ENCODE data around the gene P3H2. TPM values are rescaled to one million over a fixed set of nuclear protein-coding genes. Genes with fewer than 3 reads are reported as not detected.

P3H2 gene
- total and polyA plus RNA-seq, 2 of the 4 experiments (the other 2 are of a cell fraction) = 54.7 to 64.3 TPM

DNA sequence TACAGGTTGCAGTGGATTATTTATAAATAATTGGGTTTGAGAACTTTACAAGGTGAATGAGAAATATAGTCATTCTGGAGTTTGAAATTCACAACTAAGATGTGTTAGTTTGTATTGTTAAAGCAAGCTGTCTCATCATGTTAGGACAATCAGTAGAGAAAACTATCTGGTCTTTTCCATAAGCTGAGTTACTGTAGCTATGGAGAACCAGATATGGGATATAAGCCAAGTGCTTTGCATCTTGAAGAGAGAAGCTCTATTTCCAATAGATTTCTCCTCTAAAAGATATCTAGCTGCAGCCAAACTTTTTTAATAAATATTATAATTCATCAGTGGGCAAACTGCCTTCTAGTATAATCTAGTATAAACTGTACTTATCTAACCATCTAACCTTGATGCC is 11.3 kb downstream of the P3H2 start:
- H3K4me3 ChIP-seq (ENCODE audit: insufficient read depth, low read depth, low read length) = no peak overlapping the region
- no peaks in the 10 kb centered on the region for H3K36me3 ChIP-seq (ENCODE audit: control insufficient read depth, insufficient read depth, low read length)
- no peak overlapping the region for H3K18ac ChIP-seq (ENCODE audit: low read depth, low read length)
- no peaks in the 10 kb centered on the region; the same call in 1 of the 2 replicates for H4K20me1 ChIP-seq (ENCODE audit: insufficient read depth, low read length)
- peaks cover 2% of the 10 kb centered on the region; the same call in 1 of the 2 replicates for H3K4me1 ChIP-seq (ENCODE audit: control insufficient read depth, insufficient read depth, low read length)
- H3K27me3 ChIP-seq (ENCODE audit: control insufficient read depth, insufficient read depth, low read length) = no peaks in the 10 kb centered on the region
- TF ChIP-seq FOS (IDR thresholded peaks at IDR 0.05; ENCODE audit: low read depth, low read length) = no peak
- no peak for TF ChIP-seq USF2 (IDR thresholded peaks at IDR 0.05; ENCODE audit: low read depth, low read length)
- TF ChIP-seq, protein P1, sequence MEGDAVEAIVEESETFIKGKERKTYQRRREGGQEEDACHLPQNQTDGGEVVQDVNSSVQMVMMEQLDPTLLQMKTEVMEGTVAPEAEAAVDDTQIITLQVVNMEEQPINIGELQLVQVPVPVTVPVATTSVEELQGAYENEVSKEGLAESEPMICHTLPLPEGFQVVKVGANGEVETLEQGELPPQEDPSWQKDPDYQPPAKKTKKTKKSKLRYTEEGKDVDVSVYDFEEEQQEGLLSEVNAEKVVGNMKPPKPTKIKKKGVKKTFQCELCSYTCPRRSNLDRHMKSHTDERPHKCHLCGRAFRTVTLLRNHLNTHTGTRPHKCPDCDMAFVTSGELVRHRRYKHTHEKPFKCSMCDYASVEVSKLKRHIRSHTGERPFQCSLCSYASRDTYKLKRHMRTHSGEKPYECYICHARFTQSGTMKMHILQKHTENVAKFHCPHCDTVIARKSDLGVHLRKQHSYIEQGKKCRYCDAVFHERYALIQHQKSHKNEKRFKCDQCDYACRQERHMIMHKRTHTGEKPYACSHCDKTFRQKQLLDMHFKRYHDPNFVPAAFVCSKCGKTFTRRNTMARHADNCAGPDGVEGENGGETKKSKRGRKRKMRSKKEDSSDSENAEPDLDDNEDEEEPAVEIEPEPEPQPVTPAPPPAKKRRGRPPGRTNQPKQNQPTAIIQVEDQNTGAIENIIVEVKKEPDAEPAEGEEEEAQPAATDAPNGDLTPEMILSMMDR (conservative IDR thresholded peaks at IDR 0.05; ENCODE audit: low read depth, low read length) = no peak
- peaks cover 14 to 43% of the 10 kb centered on the region in 2 experiments for H3K79me1 ChIP-seq (ENCODE audit: low read depth in 1 of 2, low read length in 2 of 2)
- H3K23ac ChIP-seq (ENCODE audit: low read depth, low read length) = 0 out of 2 replicates have a peak overlapping the region, but pooled peaks have one; percentile 3
- H2AK9ac ChIP-seq (replicated peaks; ENCODE audit: low read depth, low read length, poor library complexity) = no peak overlapping the region
- in situ Hi-C loops (cut with MboI; ENCODE audit: low sequenced_read_pairs) (no loop called here), intact Hi-C loops (cut with micrococcal nuclease) (no loop called here), dilution Hi-C loops (cut with HindIII; ENCODE audit: low sequenced_read_pairs, unreplicated experiment) (no loop called here)
- no peak overlapping the region for H2AK5ac ChIP-seq (ENCODE audit: low read depth, low read length)
- H3K14ac ChIP-seq (replicated peaks; ENCODE audit: low read depth, low read length) = no peak overlapping the region
- H4K91ac ChIP-seq (ENCODE audit: insufficient read depth, low read depth, low read length) = no peak overlapping the region
- no peaks in the 10 kb centered on the region for H3K9me3 ChIP-seq (ENCODE audit: control insufficient read depth, insufficient read depth, low read length)
- H2AFZ ChIP-seq (replicated peaks; ENCODE audit: low read length, poor library complexity) = no peak overlapping the region
- POLR2A ChIA-PET (ENCODE audit: unreplicated experiment) = no interaction called here
- H3K27ac ChIP-seq (ENCODE audit: insufficient read depth, low read length) = no peak overlapping the region
- peak overlapping the region; percentile 25; the same call in 1 of the 2 replicates for H2BK20ac ChIP-seq (ENCODE audit: low read depth, low read length)
- no peak overlapping the region for H2BK120ac ChIP-seq (ENCODE audit: low read depth, low read length)
- CTCF ChIA-PET = interaction anchor here (0.6 to 0.9 kb wide), 2 partner anchors 12 to 97 kb away, joined by 3 read pairs; no protein-coding TSS in a partner anchor
- H3K56ac ChIP-seq (ENCODE audit: extremely low read depth, insufficient read depth, low read length) = no peak overlapping the region
- DNase-seq (no peak), ATAC-seq (ENCODE audit: low read depth) (no peak)
- H4K5ac ChIP-seq (ENCODE audit: low read depth, low read length) = no peak overlapping the region
- BruUV-seq (replicated peaks) = no TSS peak
- no peak overlapping the region for H3K4ac ChIP-seq (ENCODE audit: low read depth, low read length)
- H2BK5ac ChIP-seq (ENCODE audit: low read depth, low read length, poor library complexity, severe bottlenecking) = peak overlapping the region; percentile 42
- no peak overlapping the region for H3K4me2 ChIP-seq (ENCODE audit: low read depth, low read length)
- H3K9ac ChIP-seq (ENCODE audit: low read depth, low read length) = no peak overlapping the region
- peaks cover 6% of the 10 kb centered on the region; the same call in 1 of the 2 replicates for H3K9me1 ChIP-seq (ENCODE audit: insufficient read depth, low read length)
- H4K8ac ChIP-seq (ENCODE audit: low read depth in 2 of 2, low read length in 2 of 2) = no peak overlapping the region
- H2BK15ac ChIP-seq (ENCODE audit: low read depth, low read length) = no peak overlapping the region

Data from IMR-90 (cell line).